HUES64 (cell line): ENCODE data around the gene FEV.
"Not testable (repeated sequence)": the region's sequence is repeated elsewhere in the genome, so short reads cannot be mapped to it uniquely, and the experiment has no call there.

Experiments
- H3K27ac ChIP-seq: 2 replicates; pipeline ENCODE4 v1.7.0; 2013; ENCODE audit warnings: low read depth, low read length, inconsistent platforms
- H3K27me3 ChIP-seq: 2 replicates; pipeline ENCODE4 v1.6.1; 2013; ENCODE audit warnings: mild to moderate bottlenecking, low read length; ENCODE audit not compliant: insufficient read depth
- H3K36me3 ChIP-seq: 2 replicates; pipeline ENCODE4 v1.6.1; 2013; ENCODE audit warnings: mild to moderate bottlenecking, low read length; ENCODE audit not compliant: insufficient read depth
- H3K4me1 ChIP-seq: 2 replicates; pipeline ENCODE4 v1.6.1; 2013; ENCODE audit warnings: mild to moderate bottlenecking, low read length, moderate library complexity; ENCODE audit not compliant: insufficient read depth
- H3K4me3 ChIP-seq: 2 replicates; pipeline ENCODE4 v1.5.1; 2013; ENCODE audit warnings: mild to moderate bottlenecking, low read length, moderate library complexity
- H3K9ac ChIP-seq: 2 replicates; pipeline ENCODE4 v1.6.1; 2013; ENCODE audit warnings: mild to moderate bottlenecking, low read depth, low read length
- H3K9me3 ChIP-seq: 2 replicates; pipeline ENCODE4 v1.6.1; 2013; ENCODE audit warnings: low read depth, low read length; ENCODE audit not compliant: insufficient read depth
- WGBS: fragments of 150-250, 120-280 bp; methylation state at CpG from one replicate; pipeline ENCODE4 v1.1.7; 2013; ENCODE audit warnings: missing lambda C conversion rate; 5-methylcytosine and 5-hydroxymethylcytosine counted together

Gene FEV

GRCh38 chr2:218956039-218956438 is 28.9 kb downstream of the FEV start:
- no peak overlapping the region for H3K9ac ChIP-seq

GRCh38 chr2:218954541-218955300 is 30.3 kb downstream of the FEV start:
- H3K27ac ChIP-seq = no peak overlapping the region
- no peaks in the 10 kb centered on the region for H3K9me3 ChIP-seq
- H3K4me1 ChIP-seq = no peaks in the 10 kb centered on the region
- H3K4me3 ChIP-seq = no peak overlapping the region
- no peaks in the 10 kb centered on the region for H3K36me3 ChIP-seq
- H3K9ac ChIP-seq = no peak overlapping the region
- 77% methylated on average over 8 of the region's 8 CpGs for WGBS
- peaks cover 63% of the 10 kb centered on the region for H3K27me3 ChIP-seq

More at GRCh38 chr2:218956039-218956438, 28.9 kb downstream of the FEV start:
- Histone ChIP-seq H3K4me1 (peaks cover 2% of the 10 kb centered on the region; the same call in 1 of the 2 replicates), H3K27ac (no peak overlapping the region), H3K27me3 (peaks cover 71% of the 10 kb centered on the region), H3K36me3 (no peaks in the 10 kb centered on the region), H3K9me3 (no peaks in the 10 kb centered on the region), H3K4me3 (no peak overlapping the region)
- 77% methylated on average over 1 of the region's 1 CpG for WGBS

- no peak overlapping the region for H3K4me3 ChIP-seq
- no peak overlapping the region for H3K9ac ChIP-seq
- H3K4me1 ChIP-seq = no peaks in the 10 kb centered on the region
- H3K27ac ChIP-seq = no peak overlapping the region
- peaks cover 58% of the 10 kb centered on the region for H3K27me3 ChIP-seq
- WGBS = 69% methylated on average over 18 of the region's 18 CpGs
- H3K36me3 ChIP-seq = no peaks in the 10 kb centered on the region
- H3K9me3 ChIP-seq = no peaks in the 10 kb centered on the region
These were observed 31.5 kb downstream of the FEV start for GRCh38 chr2:218953366-218953954.

- H3K4me1 ChIP-seq = no peaks in the 10 kb centered on the region
These were observed 32.8 kb downstream of the FEV start for GRCh38 chr2:218952160-218952559.

GRCh38 chr2:218946621-218947020 is 38.4 kb downstream of the FEV start:
- WGBS = 80% methylated on average over 1 of the region's 1 CpG
- no peak overlapping the region for H3K4me3 ChIP-seq
- no peak overlapping the region for H3K9ac ChIP-seq
- peaks cover 11% of the 10 kb centered on the region for H3K27me3 ChIP-seq
- no peak overlapping the region for H3K27ac ChIP-seq
- H3K36me3 ChIP-seq = no peaks in the 10 kb centered on the region
- no peaks in the 10 kb centered on the region for H3K9me3 ChIP-seq
- no peaks in the 10 kb centered on the region for H3K4me1 ChIP-seq

More at GRCh38 chr2:218952160-218952559, 32.8 kb downstream of the FEV start:
- H3K4me3 ChIP-seq = no peak overlapping the region
- no peaks in the 10 kb centered on the region for H3K9me3 ChIP-seq
- H3K36me3 ChIP-seq = no peaks in the 10 kb centered on the region
- peaks cover 45% of the 10 kb centered on the region for H3K27me3 ChIP-seq
- WGBS = 96% methylated on average over 7 of the region's 7 CpGs
- H3K27ac ChIP-seq = no peak overlapping the region
- no peak overlapping the region for H3K9ac ChIP-seq

GRCh38 chr2:218944759-218945404 is 40.1 kb downstream of the FEV start:
- H3K4me1 ChIP-seq = no peaks in the 10 kb centered on the region
- no peak overlapping the region for H3K9ac ChIP-seq
- H3K9me3 ChIP-seq = no peaks in the 10 kb centered on the region
- H3K36me3 ChIP-seq = no peaks in the 10 kb centered on the region
- 72% methylated on average over 1 of the region's 1 CpG for WGBS
- no peak overlapping the region for H3K27ac ChIP-seq
- H3K27me3 ChIP-seq = peaks cover 14% of the 10 kb centered on the region
- no peak overlapping the region for H3K4me3 ChIP-seq

- not testable (repeated sequence) for H3K9me3 ChIP-seq, H3K9ac ChIP-seq, H3K27ac ChIP-seq, H3K36me3 ChIP-seq, H3K4me3 ChIP-seq, H3K4me1 ChIP-seq
- WGBS = 93% methylated on average over 13 of the region's 25 CpGs
- peaks cover 10% of the 10 kb centered on the region; the same call in 1 of the 2 replicates for H3K27me3 ChIP-seq
These were observed 53.2 kb downstream of the FEV start for GRCh38 chr2:218931751-218932150.
